DMS153 treated with DMSO at 0.1 percent for 48 hours (cell line): ENCODE measurements around the gene MED28.
A peak's percentile ranks its signal among the peaks of the same experiment; 100 is the strongest.
"Not testable (repeated sequence)": the region's sequence is repeated elsewhere in the genome, so short reads cannot be mapped to it uniquely, and the experiment has no call there.

Experiments
- DNase-seq: peaks from one replicate; lab custom pipeline; 2025; ENCODE audit not compliant: unreplicated experiment; lab: John Stamatoyannopoulos, UW

The MED28 gene

GRCh38 chr4:17616283-17616682 is 1.8 kb downstream of the MED28 start:
- DNase-seq: no peak

GRCh38 chr4:17618926-17619325 is 4.5 kb downstream of the MED28 start:
- DNase-seq: no peak

GRCh38 chr4:17619416-17620105 is 5.1 kb downstream of the MED28 start:
- no peak for DNase-seq

GRCh38 chr4:17623451-17624001 is 9.1 kb downstream of the MED28 start:
- no peak for DNase-seq

DNA sequence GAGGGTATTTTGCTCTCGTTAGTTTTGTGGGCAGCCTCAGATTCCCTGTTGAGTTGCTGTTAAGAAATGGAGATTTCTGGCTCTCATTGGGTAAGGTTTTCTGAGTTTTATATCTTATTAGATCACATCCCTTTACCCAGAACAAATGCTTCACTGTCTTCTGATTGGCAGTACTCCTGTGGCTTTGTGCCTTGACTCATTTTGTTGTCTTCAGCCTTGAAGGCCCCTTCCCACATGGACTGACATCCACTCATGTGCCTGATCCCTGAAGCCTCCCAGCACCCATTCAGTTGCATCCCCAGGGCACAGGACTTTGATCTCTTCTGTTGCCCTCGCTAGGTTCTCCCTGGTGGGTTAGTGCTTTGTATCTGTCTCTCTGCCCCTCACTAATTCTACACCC is 10.4 kb downstream of the MED28 start:
- no peak for DNase-seq

DNA sequence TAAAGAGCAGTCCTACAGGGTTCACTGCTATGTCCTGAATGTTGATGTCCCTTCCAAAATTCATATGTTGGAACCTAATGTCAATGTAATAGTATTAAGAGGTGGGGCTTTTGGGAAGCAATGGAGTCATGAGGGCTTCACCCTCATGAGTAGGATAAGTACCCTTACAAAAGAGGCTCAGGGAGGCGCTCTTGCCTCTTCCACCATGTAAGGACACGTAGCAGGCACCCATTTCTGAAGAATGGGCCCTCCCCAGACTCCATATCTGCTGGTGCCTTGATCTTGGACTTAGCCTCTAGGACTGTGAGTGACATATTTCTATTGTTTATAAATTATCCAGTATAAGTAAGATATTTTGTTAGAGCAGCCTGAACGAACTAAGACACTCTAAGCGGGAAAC is 15.8 kb downstream of the MED28 start:
- DNase-seq: no peak

- DNase-seq: no peak
Observed at GRCh38 chr4:17633600-17633999, 19.2 kb downstream of the MED28 start.

DNA sequence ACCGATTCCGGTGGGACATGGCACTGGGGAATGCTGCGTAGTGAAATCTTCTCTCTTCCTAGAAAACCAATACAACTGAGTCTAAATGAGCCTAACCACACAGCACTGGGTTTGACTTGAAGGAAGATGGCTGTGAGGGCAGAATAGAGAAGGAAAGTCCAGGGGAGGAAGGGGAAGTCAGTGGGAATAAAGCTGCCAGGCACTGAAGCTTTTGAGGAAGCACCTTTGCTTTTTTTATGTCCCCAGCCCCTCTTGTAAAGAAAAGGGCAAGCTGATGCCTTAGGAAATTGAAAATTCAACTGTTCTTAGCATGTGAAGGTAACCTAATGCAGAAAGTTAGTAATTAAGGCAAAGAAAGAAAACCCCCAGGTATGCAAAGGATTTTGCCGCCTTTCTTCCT is 20.6 kb downstream of the MED28 start:
- DNase-seq: no peak

GRCh38 chr4:17636341-17636695 is 21.9 kb downstream of the MED28 start:
- no peak for DNase-seq

DNA sequence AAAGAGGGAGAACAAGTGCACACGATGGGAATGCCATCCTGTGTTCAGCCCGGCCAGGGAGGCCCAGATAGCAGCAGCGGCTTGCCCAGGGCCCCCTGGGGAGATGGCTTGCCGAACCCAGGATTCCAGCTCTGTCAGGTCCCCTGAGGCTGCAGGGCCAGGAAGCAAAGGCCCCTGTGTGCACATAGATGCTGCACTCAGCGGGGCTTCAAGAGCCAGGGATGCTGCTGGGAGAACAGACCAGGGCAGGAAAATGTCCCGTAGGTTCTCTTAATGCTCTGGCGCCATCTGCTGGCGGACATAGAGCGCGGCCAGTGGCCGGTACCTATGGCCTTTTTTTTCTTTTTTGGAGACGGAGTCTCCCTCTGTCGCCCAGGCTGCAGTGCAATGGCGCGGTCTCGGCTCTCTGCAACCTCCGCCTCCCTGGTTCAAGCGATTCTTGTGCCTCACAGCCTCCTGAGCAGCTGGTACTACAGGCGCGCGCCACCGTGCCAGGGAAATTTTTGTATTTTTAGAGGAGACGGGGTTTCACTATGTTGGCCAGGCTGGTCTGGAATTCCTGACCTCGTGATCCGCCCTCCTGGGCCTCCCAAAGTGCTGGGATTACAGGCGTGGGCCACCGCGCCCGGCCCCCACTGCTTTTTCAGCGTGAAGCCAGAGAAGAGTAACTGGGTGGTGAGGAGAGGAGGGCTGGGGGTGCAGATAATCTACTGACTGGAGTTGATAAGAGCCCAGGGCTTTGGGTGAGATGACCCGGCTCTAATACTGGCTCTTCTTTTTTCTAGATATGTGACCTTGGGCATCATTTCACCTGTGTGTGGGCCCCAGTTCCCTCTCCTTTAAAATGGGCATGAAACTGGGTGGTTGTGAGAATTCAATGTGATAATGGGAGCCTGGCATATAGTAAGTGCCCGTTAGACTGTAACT is 22.5 kb downstream of the MED28 start:
- peak; percentile 15 for DNase-seq

DNA sequence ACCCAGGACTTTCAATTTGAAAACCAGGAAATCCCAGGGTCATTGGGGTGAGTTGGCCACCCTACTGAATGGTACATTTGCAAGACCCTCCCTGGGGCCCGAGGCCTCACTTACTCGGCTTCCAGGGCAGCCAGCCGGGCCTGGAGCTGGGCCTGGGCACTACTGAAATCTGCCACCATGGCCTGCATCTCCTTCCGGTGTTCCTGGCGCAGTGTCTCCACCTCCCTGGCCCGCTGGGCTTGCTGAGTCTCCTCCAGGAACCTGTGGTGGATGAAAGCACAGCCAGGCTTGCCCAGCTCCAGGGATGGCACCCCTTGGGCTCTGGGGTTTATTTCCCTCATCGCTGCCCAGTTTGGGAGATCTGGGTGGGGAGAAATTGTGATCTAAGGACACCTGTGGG is 24.7 kb downstream of the MED28 start:
- DNase-seq: no peak

GRCh38 chr4:17642398-17642783 is 27.9 kb downstream of the MED28 start:
- no peak for DNase-seq

- DNase-seq: no peak
Observed at GRCh38 chr4:17646693-17647092, 32.3 kb downstream of the MED28 start.

DNA sequence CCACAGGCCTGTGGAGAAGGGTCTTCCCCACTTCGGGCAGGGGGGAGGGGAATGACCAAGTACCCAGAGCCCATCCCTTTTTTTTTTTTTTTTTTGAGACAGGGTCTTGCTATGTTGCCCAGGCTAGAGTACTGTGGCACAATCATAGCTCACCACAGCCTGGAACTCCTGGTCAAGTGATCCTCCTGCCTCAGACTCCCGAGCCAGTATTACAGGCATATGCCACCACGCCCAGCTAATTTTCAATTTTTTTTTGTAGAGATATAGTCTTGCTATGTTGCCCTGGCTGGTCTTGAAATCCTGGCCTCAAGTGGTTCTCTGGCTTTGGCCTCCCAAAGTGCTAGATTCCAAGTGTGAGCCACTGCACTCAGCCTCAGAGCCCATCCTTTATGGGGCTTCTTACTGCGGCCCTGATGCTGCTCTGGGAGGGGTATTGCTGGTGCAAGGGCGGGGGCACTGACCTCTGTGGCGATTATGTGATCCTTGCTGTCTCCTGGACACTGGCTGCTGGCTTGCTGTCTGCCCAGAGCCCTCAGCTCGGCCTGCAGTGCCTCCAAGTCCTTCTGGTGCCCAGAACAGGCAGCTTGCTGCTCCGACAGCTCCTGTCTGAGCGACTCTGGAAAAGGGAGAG is 32.9 kb downstream of the MED28 start:
- DNase-seq: no peak

DNA sequence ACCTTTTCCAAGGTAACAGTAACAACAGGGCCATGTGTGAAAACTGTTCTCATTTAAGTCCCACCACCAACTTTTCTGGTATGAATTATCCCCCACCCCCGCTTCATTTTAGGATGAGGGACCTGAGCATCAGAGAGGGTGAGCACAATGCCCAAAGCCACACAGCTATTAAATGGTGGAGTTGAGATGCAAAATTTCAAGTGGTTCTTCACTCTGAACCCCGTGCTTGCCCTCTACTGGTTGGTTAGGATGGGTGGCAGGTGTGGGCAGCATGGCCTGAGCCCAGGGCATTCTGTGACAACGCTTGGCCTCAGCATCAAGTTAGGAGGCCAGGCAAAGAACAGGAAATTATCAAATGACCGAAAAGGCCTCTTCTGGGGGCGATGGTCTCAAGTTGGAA is 33.5 kb downstream of the MED28 start:
- no peak for DNase-seq

DNA sequence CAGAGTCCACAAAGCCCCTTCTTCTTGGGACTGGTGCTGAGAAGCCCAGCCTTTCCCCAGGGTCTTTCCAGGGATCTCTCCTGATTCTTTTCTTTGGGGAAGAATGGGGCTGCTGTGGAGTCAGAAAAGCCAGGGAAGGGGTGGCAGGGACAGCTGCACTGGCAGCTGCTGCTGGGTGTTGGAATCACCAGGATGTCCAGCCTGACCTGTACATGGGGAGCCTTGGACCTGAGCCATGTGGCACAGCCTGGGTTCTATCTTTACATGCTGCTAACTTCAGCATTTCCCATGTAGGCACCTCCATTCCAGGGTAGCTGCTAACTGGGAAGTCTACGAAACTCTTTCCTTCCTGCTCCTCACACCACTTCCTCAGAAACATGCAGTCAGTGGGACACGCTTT is 36.0 kb downstream of the MED28 start:
- no peak for DNase-seq

GRCh38 chr4:17654701-17655100 is 40.3 kb downstream of the MED28 start:
- DNase-seq: no peak

DNA sequence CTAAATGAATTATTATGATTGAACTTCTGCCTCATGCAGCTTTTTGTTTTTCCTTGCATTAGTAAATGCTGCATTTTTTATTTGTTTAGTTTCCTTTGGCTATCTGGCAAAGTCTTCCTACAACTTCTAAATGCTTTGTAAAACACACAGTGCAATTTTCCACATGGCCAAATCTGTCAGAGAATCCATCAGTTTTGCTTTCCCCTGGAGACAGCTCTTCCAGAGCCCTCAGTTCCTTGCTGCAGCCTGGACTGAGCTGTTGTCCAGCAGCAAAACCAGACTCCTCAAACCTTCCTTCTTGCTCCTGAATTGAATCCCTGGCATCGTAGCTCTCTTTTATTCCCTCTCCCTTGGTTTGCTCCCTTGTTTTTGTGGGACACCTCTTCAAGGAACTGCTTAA is 42.6 kb downstream of the MED28 start:
- DNase-seq: no peak

DNA sequence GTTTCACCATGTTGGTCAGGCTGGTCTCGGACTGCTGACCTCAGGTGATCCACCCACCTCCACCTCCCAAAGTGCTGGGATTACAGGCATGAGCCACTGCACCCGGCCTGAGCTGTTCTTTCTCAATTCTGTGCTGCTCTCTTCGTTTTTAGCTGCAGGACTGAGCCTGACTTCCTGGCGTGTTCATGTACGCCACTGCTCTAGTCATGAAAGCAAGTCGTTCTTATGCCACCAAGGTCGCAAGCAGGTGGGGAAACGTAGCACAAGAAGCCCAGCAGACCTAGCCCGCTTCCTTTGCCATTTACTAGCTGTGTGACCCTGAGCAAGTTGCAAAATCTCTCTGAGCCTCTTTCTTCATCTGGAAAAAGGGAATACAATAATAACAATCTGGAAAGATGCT is 43.4 kb downstream of the MED28 start:
- no peak for DNase-seq

DNA sequence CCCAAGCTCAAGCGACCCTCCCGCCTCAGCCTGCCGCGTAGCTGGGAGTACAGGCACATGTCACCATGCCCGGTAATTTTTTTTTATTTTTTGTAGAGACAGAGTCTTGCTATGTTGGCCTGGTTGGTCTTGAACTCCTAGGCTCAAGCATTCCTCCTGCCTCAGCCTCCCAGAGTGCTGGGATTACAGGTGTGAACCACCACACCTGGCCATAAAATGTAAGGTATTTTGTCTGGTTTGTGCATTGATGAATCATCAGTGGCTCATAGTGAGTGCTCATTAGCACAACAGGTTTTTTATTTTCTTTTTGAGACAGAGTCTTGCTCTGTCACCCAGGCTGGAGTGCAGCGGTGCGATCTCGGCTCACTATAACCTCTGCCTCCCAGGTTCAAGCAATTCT is 44.8 kb downstream of the MED28 start:
- DNase-seq: not testable (repeated sequence)

DNA sequence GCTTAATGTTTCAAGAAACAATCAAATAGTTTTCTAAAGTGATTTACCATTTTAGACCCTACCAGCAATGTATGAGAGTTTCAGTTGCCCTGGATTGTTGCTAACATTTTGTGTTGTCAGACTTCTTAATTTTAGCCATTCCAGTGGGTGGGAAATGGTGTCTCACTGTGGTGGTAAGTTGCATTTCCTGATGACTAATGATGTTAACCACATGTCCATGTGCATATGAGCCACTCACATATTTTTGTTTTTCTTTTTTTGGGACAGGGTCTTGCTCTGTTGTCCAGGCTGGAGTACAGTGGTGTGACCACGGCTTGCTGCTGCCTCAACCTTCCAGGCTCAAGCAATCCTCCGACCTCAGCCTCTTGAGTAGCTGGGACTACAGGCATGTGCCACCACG is 48.3 kb downstream of the MED28 start:
- DNase-seq: no peak

DNA sequence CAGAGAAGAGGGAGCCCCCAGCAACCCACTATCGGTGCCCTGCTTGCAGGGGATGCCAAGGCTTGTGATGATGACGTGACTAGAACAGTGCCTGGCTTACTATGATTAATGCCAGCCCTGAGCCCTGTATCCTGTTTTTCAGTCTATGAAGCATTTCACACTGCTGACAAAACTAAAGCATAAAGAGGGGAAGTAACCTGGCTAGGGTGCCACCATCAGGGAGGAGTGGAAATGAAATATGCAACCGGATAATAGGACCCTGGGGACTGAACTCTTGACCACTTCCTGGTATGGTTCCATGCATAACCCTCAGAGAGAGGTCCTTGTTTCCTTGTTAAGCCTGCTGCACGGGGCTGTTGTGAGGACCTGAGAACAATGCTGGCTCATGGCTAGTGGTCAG is 50.3 kb downstream of the MED28 start:
- no peak for DNase-seq
